IPS-11a (cell line): ENCODE results near the gene ARHGAP12.

ENCODE experiments used
- H3K4me3 ChIP-seq: one replicate; pipeline ENCODE4 v1.5.1; 2013; ENCODE audit warnings: low read depth, low read length, control low read depth

The ARHGAP12 gene

GRCh38 chr10:31883397-31883796, 45.2 kb downstream of the ARHGAP12 start:
- H3K4me3 ChIP-seq, result no peak overlapping the region

GRCh38 chr10:31878486-31878885, 50.1 kb downstream of the ARHGAP12 start:
- H3K4me3 ChIP-seq, result no peak overlapping the region

- no peak overlapping the region for H3K4me3 ChIP-seq
Measured at GRCh38 chr10:31876652-31877352, 51.8 kb downstream of the ARHGAP12 start.

GRCh38 chr10:31875608-31876007, 53.0 kb downstream of the ARHGAP12 start:
- H3K4me3 ChIP-seq, result no peak overlapping the region

- H3K4me3 ChIP-seq, result no peak overlapping the region
Measured at GRCh38 chr10:31873724-31874123, 54.9 kb downstream of the ARHGAP12 start.

GRCh38 chr10:31871266-31872065, 57.2 kb downstream of the ARHGAP12 start:
- no peak overlapping the region for H3K4me3 ChIP-seq

- H3K4me3 ChIP-seq, result no peak overlapping the region
Measured at GRCh38 chr10:31867646-31868045, 61.0 kb downstream of the ARHGAP12 start.

GRCh38 chr10:31866118-31866670, 62.4 kb downstream of the ARHGAP12 start:
- no peak overlapping the region for H3K4me3 ChIP-seq

- H3K4me3 ChIP-seq, result no peak overlapping the region
Measured at GRCh38 chr10:31864834-31865518, 63.7 kb downstream of the ARHGAP12 start.

GRCh38 chr10:31855033-31855432, 73.6 kb downstream of the ARHGAP12 start:
- H3K4me3 ChIP-seq, result no peak overlapping the region

- H3K4me3 ChIP-seq, result no peak overlapping the region
Measured at GRCh38 chr10:31853629-31854028, 75.0 kb downstream of the ARHGAP12 start.

GRCh38 chr10:31851216-31851615, 77.4 kb downstream of the ARHGAP12 start:
- no peak overlapping the region for H3K4me3 ChIP-seq

- no peak overlapping the region for H3K4me3 ChIP-seq
Measured at GRCh38 chr10:31847515-31847914, 81.1 kb downstream of the ARHGAP12 start.

- H3K4me3 ChIP-seq, result no peak overlapping the region
Measured at GRCh38 chr10:31838709-31839108, 89.9 kb downstream of the ARHGAP12 start.

- no peak overlapping the region for H3K4me3 ChIP-seq
Measured at GRCh38 chr10:31838065-31838464, 90.6 kb downstream of the ARHGAP12 start.

- no peak overlapping the region for H3K4me3 ChIP-seq
Measured at GRCh38 chr10:31836569-31837406, 91.8 kb downstream of the ARHGAP12 start.

GRCh38 chr10:31833753-31834152, 94.9 kb downstream of the ARHGAP12 start:
- H3K4me3 ChIP-seq, result no peak overlapping the region

- no peak overlapping the region for H3K4me3 ChIP-seq
Measured at GRCh38 chr10:31832261-31832660, 96.4 kb downstream of the ARHGAP12 start.

GRCh38 chr10:31830887-31831286, 97.7 kb downstream of the ARHGAP12 start:
- no peak overlapping the region for H3K4me3 ChIP-seq

- no peak overlapping the region for H3K4me3 ChIP-seq
Measured at GRCh38 chr10:31829776-31830175, 98.9 kb downstream of the ARHGAP12 start.

GRCh38 chr10:31823358-31823757, 105.3 kb downstream of the ARHGAP12 start:
- H3K4me3 ChIP-seq, result no peak overlapping the region
